HG02678 (cell line): ENCODE data around the gene WNT5A.
A peak's percentile ranks its signal among the peaks of the same experiment; 100 is the strongest.
"Not testable (repeated sequence)": the region's sequence is repeated elsewhere in the genome, so short reads cannot be mapped to it uniquely, and the experiment has no call there.

Source experiments
- ATAC-seq: cut with Tn5 transposase; IDR thresholded peaks from one replicate; pipeline ENCODE4 v1.9.1; 2021; ENCODE audit warnings: mild to moderate bottlenecking, moderate library complexity; ENCODE audit not compliant: unreplicated experiment

Gene WNT5A

DNA sequence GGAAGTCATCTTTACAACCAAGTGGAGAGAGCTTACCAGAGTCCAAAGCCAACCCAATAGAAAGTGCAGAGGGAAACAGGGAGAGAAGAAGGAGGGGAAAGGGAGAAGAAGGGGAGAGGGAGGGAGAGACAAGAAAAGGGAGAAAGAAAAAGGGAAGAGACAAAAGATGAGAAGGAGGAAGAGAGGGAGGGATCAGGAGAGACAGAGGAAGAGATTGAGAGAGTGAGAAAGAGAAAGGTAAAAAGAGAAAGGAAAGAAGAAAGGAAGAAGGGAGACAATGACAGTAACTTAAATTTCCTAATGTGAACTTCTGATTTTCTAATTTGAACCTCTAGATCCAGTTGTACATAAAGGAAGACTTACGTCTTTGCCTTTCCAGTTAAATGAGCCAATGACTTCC, 20.7 kb upstream of the WNT5A start:
- no peak for ATAC-seq

DNA sequence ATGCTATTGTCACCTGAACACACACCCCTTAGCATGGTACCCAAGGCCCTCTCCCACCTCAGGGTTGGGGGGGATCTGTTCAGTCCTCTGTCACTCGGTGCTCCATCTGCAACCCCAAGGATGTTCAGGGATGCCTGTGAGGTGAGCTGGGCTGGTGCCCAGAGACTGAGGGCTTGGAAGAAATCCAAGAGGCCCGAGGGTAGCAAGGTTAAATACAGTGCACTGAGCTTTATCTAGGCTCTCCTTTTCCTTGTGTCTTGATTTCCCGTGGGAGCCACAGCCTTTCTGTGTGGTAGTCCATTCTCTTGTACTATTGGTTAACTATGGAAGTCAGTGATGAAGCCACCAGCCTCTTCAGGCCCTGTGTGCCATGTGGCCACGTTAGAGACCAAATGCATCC, 18.7 kb upstream of the WNT5A start:
- no peak for ATAC-seq

DNA sequence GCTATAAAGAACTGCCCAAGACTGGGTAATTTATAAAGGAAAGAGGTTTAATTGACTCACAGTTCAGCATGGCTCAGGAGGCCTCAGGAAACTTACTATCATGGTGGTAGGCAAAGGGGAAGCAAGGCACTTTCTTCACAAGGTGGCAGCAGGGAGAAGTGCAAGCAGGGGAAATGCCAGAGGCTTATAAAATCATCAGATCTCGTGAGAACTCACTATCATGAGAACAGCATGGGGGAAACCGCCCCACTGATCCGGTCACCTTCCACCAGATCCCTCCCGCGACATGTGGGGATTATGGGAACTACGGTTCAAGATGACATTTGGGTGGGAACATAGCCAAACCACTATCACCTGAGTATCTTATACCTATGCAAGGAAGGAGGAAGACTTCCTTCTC, 18.0 kb upstream of the WNT5A start:
- not testable (repeated sequence) for ATAC-seq

DNA sequence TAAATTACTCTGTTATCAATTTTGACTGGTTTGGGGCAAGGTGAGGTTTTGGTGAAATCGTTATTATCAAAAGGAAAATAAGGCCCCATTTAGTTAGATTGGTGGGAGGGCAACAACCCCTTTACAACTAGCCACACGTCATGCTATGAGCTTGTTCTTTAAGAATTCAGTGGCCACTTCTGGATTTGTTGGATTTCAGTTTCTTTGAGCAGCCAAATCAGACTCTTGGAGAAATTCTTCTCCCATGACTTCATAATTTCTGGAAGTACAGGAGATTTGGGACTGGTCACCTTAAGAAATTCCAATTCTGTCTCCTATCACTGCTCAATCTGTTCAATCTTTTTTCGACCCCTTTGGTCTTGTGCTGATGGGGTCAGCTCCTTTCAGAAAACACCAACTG, 14.8 kb upstream of the WNT5A start:
- no peak for ATAC-seq

DNA sequence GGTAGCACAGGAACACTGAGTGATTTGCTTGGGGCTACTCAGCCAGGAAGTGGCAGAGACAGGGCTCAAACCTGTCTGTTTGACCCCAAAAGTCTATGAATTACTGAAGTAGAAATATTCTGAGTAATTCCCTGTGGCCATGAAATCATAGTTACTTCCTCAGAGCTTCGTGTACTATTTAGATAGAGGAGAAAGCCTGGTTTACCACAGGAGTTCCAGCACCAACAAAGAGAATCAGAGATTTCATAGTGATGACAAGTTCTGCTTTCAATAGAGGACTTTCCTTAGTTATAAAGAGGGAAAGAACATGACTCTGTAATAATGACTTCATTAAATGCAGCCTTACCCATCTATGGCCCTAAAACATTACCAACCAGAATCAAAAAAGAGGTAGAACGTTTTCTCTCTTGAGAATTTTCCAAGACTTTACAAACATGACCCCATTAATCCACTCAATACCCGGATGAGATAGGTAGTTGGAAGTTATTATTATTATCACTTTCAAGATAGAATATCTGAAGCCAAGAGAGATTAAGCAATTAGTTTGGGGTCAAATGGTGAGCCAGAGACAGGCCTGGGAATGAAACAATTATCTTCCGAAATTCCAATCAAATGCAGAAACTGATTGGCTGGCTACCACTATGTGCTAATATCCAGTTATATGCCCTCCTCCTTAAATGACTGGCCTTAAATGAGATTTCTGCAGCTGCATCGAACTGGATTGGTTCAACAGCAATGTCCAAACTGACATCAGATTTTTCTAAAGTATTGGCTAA, 13.6 kb upstream of the WNT5A start:
- ATAC-seq, result no peak

DNA sequence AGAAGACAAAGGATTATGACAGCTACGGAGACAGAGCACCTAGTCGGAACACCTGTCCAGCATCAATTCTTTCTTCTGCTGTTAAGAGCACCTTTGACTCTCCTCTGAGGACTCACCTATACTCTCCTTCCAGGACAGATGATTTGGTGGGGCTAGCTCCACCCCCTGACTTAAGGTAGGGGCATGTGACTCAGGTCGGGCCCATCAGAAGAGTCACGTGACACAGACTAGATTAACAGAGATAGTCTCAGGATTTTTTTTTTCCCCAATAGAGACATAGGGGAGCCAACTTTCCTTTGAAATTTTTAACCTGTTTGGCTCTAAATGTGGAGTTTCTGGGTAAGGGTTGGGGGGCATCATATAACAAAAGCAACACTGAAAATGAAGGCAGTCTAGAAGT, 11.4 kb upstream of the WNT5A start:
- no peak for ATAC-seq

DNA sequence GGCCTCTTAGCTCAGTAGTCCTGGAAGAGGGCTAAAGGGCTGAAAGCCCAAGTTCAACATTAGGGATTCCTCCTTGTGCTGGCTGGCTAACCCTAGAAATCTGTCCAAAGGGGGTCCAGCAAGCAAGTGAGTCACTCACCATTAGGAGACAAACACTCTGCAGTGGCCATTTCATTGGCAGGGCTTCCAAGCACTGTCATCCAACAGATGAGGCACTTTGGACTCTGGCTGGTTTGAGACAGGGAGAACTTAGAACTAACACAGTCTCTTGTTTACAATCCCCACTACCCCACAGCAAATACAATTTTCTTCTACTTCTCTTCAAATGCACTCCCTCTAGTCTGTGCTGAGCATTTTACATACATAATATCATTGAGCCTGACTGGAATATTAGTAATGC, 10.1 kb upstream of the WNT5A start:
- no peak for ATAC-seq

DNA sequence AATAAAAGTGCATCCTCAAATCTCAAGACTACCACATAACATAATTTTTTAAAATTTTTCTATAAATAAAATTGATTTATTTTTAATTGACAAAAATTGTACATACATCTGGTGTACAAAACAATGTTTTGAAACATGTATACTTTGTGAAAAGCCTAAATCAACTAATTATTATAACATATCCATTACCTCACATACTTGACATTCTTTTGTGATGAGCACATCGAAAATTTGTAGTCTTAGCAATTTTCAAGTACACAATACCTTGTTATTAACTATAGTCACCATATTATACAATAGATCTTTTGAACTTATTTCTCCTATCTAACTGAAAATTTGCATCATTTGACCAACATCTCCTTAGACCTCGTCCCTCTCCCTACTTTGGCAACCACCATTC, 7.9 kb upstream of the WNT5A start:
- no peak for ATAC-seq

DNA sequence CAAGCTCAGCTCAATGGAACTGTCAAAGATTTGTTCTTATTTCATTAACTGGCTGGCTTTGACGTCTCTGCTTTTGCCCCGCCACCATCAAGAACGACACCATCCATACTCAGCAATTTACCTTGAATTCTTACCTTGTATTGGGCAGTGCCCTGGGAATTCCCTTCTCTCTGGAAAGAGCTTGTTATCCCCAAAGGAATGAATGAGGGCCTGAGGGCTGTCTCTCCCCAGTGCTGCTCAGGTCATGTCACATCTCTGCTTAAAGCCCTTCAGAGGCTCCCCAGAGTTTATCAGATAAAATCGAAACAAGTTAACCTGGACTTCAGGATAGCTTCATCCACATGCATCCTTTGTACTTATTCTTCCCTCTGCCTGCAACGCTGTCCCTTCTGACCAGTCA, 5.9 kb upstream of the WNT5A start:
- ATAC-seq, result no peak

DNA sequence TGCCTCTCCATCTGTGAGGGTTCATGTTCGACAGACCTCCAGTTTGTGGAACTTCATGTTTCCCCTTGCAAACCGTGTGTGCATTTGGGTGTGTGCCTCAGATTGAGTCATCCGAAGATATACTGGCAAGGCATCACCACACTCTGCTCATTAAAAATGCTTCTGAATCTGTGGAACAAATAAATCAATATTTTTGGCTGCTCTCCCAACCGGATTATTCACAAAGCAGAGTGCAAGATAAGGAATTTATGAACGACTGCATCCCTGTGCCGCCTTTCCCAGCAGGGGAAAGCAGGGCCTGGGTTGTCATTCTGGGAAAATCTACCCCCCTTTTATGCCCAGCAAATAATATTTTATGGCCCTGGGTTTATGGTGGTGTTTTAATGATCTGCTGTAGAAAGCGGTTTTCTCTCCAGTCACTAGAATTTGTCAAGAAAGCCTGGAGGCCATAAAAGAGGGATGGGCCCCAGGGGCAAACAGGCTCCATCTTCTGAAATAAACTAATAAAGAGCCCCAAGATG, 4.2 kb upstream of the WNT5A start:
- ATAC-seq, result no peak

DNA sequence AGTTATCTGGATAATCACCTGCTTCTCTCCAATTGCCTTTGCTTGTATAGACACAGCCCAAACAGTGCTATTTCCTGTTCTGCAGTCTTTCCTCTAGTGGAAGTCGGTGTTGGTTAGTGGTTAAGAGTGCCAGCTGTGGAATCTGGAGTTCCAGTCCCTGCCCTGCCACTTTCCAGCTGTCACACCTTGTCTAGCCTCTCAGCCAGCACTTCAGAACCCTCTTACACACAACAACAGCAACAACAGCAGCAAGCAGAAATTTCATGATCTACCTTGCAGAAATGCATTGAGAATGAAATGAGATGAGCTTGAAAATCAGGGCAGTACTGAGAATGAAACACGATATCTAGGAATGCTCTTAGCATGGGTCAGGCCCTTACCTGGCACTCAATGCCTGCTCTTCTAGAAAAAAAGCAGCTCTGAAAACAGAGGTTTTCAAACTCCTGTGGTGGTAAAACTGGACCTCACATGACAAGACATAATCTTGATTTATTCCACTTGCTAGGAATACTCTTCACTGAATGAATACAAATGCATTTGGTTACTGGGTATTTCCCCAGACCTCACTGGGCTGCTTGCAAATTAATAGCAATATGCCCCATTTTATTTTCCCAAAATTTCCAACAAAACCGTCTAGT, 3.3 kb upstream of the WNT5A start:
- ATAC-seq, result no peak

DNA sequence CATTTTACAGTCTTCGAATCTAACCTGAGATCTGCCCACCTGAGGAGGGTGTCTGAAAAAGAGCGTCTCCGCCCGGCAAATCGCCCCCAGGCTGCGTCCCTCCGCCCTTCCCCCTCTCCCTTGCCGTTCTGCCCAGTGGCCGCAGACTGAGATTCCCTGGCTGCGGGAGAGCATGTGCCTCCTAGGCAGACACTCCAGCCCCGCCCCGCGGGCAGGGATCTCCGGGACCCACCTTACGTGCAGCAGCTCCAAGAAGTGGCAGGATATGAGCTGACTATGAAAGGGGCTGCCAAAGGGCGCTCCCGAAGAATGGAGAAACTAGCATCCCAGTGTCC, 2.7 kb upstream of the WNT5A start:
- no peak for ATAC-seq

DNA sequence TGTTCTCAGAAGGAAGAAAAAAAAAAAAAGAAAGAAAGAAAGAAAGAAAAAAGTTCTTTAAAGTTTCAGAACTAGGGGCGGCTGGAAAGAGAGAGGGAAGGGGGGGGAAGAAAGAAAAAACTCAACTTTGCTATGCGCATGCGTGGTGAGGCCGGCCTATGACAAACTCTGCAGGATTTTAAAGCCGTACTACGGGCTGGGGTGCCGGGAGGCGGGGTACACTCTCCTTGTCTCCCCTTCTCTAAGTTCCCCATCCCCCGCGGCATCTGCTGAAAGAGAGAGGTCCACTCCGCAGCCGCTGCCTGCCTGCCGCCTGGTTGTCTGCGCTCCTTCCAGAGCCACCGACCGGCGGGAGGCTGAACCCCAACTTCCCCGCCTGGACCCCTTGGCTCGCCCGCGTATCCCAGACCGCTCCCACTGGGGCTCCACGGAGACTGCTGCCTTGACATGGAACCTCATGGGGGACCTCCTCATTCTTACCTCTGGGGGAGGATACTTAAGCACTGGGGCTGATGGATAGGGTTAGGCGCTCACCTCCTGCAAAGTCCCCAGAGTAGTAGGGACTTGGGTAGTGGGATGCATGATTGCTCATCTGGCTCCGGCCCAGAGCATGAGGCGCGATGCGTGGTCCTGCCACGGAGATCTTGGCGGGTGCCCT, 1.4 kb upstream of the WNT5A start:
- no peak for ATAC-seq

DNA sequence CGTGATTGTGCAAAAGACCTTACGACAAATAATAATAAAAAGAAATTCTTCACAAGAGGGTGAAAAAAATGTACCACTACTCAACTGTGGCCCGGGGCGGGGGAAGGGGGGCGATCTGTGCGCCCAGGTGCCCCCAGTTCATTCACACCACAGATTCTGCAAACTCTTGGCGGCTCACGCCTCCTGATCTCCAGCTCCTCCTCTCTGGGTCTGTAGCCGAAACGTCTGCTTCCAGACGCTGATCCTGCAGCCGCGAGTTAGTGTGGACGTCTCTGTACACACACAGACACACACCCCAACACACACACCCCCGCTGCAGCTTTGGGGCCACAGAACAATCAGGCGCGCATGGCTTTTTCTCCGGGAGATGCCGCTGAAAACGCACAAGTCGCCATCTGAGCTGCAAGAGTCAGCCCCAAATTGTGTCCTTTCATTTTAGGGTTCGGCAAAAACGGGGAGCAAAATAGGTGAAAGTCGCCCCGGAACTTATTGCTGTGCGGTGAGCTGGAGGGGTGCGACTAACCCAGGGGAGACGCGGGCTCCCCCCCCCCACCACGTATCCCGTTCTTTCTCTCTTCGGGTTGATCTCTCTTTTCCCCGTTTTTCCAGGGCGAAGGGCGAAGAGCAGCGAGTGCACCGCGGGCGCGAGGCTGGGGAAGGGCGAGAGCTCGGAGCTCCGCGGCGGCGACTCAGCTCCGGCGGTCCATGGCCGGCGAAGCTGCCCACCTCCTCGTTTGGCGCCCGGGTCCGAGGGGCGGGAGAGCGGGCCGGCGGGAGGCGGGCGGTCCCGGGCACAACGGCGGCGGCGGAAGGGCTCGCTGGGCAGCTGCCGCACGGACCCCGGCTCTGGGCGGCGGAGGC, 505 bp upstream of the WNT5A start:
- no peak for ATAC-seq

DNA sequence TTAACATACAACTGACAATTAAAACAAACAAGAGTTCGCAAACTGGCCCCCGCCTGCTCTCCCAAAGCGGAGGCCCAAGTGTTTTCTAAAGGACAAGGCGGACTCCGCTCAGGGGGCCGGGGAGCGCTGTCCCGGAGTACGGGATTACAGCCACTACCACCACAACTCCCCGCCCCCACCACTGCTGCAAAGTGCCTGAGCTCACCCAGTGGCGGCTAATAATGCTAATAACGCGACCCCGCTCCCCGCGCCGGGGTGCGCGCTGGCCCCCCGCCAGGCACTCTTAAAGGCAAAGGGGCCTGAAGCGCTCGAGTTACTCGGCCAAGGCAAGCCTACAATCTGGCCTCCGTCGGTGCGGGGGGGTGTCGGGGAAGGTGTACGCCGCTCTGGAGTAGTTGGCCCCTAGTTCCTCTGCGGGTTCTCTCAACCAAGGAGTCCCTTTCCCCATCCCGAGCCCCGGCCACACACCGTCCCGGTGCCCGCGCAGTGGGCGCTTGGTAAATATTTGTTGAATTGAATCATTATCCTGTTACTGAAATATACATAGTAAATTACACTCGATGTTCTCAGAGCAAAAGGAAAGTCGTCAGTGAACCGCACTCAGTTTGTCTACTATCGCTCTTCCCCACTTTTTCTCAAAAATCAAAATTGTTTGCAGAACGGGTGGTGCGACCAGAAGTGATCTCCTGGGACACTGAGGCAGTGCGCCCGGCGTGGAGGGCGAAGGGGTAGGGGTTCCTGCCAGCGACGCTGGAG, 827 bp downstream of the WNT5A start:
- ATAC-seq, result no peak

DNA sequence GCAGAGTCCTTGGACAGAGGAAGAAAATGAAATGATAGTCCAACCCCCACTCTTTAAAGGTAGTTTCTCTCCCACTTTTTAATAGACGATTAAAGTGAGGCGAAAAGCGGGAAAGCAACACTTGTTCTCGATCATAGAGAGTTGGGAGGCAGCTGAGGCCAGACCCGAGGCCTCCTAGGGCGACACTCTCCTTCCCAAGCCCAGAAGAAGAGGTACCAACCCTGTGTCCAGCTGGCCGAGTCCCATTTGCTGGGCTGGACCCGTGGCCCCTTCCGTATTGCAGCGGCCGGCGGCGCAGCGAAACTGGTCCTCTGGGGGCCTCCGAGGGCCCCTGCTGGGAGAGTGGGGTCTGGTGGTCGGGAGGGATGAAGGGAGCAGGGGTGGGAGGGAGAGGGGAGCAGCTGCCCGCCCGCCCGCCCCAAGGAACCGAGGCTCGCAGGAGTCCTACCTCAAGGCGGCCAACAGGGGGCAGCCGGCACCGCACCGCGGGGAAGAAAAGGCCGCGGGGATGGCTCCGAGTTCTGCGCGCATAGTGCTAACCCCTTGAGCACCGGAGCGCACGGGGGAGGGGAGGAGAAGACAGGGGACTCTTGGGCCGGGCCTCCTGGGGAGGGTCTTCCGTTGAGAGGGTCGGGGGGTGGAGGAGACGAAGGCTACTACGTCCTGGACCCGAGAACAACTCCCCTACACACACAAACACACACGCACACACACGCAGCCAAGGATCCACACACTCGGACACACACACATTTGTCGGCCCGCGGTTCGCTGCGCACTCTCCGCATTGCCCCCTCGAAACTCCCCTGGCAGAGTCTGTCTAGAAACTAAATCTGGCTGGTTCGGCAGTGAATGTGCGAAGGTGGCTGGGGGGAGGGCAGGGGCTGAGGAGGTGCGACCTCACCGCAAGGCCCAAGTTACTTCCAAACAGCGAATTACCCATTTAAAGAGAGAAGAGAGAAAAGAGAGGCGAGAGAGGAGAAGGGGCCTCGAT, 2.0 kb downstream of the WNT5A start:
- peak; percentile 69 for ATAC-seq

DNA sequence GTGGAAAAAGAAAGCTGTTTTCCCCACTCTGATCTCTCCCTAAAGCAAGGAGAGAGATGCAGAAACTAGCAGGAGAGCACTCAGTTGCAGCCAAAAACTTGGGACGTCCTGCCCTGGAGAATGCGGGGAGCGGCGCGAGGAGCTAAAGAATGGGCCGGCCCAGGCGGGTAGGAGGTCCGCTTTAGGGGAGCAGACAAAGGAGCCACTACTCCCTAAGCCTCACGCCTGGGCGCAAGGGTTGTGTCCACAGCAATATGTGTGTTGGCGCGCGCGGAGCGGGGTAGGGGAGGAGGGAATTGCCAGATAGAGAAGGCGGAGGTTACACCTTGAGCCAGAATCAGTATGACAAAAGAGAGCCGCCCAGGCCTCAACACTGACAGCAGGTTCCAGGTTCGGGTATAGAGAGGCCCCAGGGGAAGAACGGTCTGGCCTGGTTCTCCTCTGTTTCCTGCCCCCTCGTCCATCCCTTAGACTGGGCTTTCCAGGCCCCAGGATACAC, 2.9 kb downstream of the WNT5A start:
- no peak for ATAC-seq

DNA sequence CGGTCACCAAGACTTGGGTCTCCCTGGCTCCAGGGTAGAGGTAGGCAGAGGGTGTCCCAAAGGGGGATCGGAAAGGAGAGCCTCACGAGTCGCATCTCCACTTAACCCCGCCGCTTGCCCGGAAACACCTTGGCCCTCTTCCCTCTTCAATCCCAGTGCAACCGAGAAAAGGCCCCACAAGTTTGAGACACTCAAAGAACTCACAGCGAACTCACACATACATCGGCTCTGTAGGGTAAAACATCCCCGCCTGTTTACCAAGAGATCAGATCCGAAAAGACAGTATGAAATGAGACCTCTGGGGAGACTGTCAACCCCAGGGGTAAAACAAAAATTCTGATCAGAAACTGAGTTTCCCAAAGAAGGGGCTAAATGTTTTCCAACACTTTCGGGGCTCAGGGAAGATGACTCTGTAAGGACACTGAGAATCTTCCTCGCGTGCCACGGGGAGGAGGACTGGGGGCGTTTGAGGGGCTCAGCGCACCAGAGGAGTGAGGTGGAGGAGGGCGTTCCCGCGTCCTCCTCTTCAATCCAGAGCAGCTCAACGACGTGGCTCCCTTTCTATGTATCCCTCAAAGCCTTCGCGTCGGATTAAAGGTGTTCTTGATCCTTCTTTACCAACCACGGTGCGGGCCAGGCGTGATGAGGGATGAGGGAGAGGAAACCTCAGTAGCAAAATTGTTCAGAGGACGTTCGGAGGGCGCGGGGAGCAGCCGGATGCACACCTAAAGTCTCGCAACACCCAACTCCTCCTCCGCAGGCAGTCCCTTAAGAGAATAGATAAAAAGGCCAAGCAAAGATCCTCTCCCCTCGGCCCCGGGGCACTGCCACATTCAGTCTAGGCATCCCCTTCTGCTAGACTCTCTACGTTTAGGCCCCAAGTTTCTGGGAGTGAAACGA, 3.7 kb downstream of the WNT5A start:
- no peak for ATAC-seq
